EH (cell line): Measurements from ENCODE around the gene STX2.

Source experiments
- DNase-seq: peaks from one replicate; pipeline ENCODE4 v3.0.0-alpha.2; 2015; ENCODE audit warnings: low read depth

The STX2 gene

GRCh38 chr12:130831246-130831645 lies 7.8 kb downstream of the STX2 start:
- DNase-seq = no peak

- DNase-seq = no peak
These were observed 8.9 kb downstream of the STX2 start for GRCh38 chr12:130830246-130830551.

GRCh38 chr12:130829391-130830245 lies 9.4 kb downstream of the STX2 start:
- DNase-seq = no peak

GRCh38 chr12:130828895-130829294 lies 10.2 kb downstream of the STX2 start:
- DNase-seq = no peak

GRCh38 chr12:130827432-130827831 lies 11.6 kb downstream of the STX2 start:
- no peak for DNase-seq

- peak; percentile 72 for DNase-seq
These were observed 12.8 kb downstream of the STX2 start for GRCh38 chr12:130826151-130826801.

GRCh38 chr12:130825771-130826150 lies 13.3 kb downstream of the STX2 start:
- no peak for DNase-seq

- DNase-seq = no peak
These were observed 19.4 kb downstream of the STX2 start for GRCh38 chr12:130819681-130820080.

GRCh38 chr12:130818635-130819576 lies 20.1 kb downstream of the STX2 start:
- DNase-seq = no peak

GRCh38 chr12:130818272-130818634 lies 20.8 kb downstream of the STX2 start:
- no peak for DNase-seq

GRCh38 chr12:130817804-130818203 lies 21.2 kb downstream of the STX2 start:
- DNase-seq = no peak

GRCh38 chr12:130816097-130816496 lies 23.0 kb downstream of the STX2 start:
- no peak for DNase-seq

GRCh38 chr12:130815028-130815741 lies 23.9 kb downstream of the STX2 start:
- DNase-seq = no peak

GRCh38 chr12:130813949-130814348 lies 25.1 kb downstream of the STX2 start:
- no peak for DNase-seq

- DNase-seq = no peak
These were observed 25.6 kb downstream of the STX2 start for GRCh38 chr12:130813436-130813835.

- no peak for DNase-seq
These were observed 29.3 kb downstream of the STX2 start for GRCh38 chr12:130809791-130810190.

GRCh38 chr12:130807309-130807708 lies 31.7 kb downstream of the STX2 start:
- no peak for DNase-seq

- DNase-seq = no peak
These were observed 32.5 kb downstream of the STX2 start for GRCh38 chr12:130806574-130806973.

GRCh38 chr12:130805635-130806034 lies 33.4 kb downstream of the STX2 start:
- no peak for DNase-seq

GRCh38 chr12:130804216-130804615 lies 34.8 kb downstream of the STX2 start:
- no peak for DNase-seq

- peak; percentile 17 for DNase-seq
These were observed 35.3 kb downstream of the STX2 start for GRCh38 chr12:130803702-130804101.

- DNase-seq = no peak
These were observed 38.7 kb downstream of the STX2 start for GRCh38 chr12:130800312-130800711.
